GM20431 (cell line): Measurements from ENCODE around the gene PARP6.

Experiments used
- in situ Hi-C: fragments of 300-500 bp; cut with MseI, MboI; formaldehyde crosslinking; loops from one replicate; pipeline ENCODE4 v1.15.0; 2020; ENCODE audit warnings: low sequenced_read_pairs; ENCODE audit not compliant: unreplicated experiment

The PARP6 gene

GRCh38 chr15:72233769-72234168 lies 38.6 kb downstream of the PARP6 start:
- in situ Hi-C loops = no loop called here

GRCh38 chr15:72231833-72232478 lies 40.4 kb downstream of the PARP6 start:
- in situ Hi-C loops = no loop called here

GRCh38 chr15:72231066-72231832 lies 41.1 kb downstream of the PARP6 start, which contains the start of gene PKM:
TSS of gene PKM (minus strand) at chr15:72231190. CDS start at chr15:72219097, 12,093 bp downstream.
- in situ Hi-C loops = no loop called here

- in situ Hi-C loops = no loop called here
Observed at GRCh38 chr15:72230197-72231065, 41.9 kb downstream of the PARP6 start.

- in situ Hi-C loops = no loop called here
Observed at GRCh38 chr15:72229947-72230196, 42.5 kb downstream of the PARP6 start.

- in situ Hi-C loops = no loop called here
Observed at GRCh38 chr15:72229076-72229946, 43.0 kb downstream of the PARP6 start.

GRCh38 chr15:72227720-72228119 lies 44.6 kb downstream of the PARP6 start:
- in situ Hi-C loops = no loop called here

GRCh38 chr15:72227192-72227586 lies 45.2 kb downstream of the PARP6 start:
- in situ Hi-C loops = no loop called here

- in situ Hi-C loops = no loop called here
Observed at GRCh38 chr15:72223278-72223677, 49.1 kb downstream of the PARP6 start.

GRCh38 chr15:72222393-72222792 lies 50.0 kb downstream of the PARP6 start:
- in situ Hi-C loops = no loop called here

- in situ Hi-C loops = no loop called here
Observed at GRCh38 chr15:72220687-72221086, 51.7 kb downstream of the PARP6 start.

- in situ Hi-C loops = no loop called here
Observed at GRCh38 chr15:72217216-72217615, 55.1 kb downstream of the PARP6 start.

GRCh38 chr15:72216079-72216478 lies 56.3 kb downstream of the PARP6 start:
- in situ Hi-C loops = no loop called here

GRCh38 chr15:72207558-72208085 lies 64.7 kb downstream of the PARP6 start:
- in situ Hi-C loops = no loop called here

- in situ Hi-C loops = no loop called here
Observed at GRCh38 chr15:72206677-72207000, 65.7 kb downstream of the PARP6 start.

- in situ Hi-C loops = no loop called here
Observed at GRCh38 chr15:72205896-72206676, 66.3 kb downstream of the PARP6 start.

- in situ Hi-C loops = no loop called here
Observed at GRCh38 chr15:72205273-72205672, 67.1 kb downstream of the PARP6 start.

GRCh38 chr15:72203507-72203837 lies 68.9 kb downstream of the PARP6 start:
- in situ Hi-C loops = no loop called here

GRCh38 chr15:72202801-72203506 lies 69.4 kb downstream of the PARP6 start:
- in situ Hi-C loops = no loop called here
